ENCODE results near the gene PTPRH.
A peak's percentile ranks its signal among the peaks of the same experiment; 100 is the strongest.
"Not testable (repeated sequence)": the region's sequence is repeated elsewhere in the genome, so short reads cannot be mapped to it uniquely, and the experiment has no call there.

PTPRH gene

DNA sequence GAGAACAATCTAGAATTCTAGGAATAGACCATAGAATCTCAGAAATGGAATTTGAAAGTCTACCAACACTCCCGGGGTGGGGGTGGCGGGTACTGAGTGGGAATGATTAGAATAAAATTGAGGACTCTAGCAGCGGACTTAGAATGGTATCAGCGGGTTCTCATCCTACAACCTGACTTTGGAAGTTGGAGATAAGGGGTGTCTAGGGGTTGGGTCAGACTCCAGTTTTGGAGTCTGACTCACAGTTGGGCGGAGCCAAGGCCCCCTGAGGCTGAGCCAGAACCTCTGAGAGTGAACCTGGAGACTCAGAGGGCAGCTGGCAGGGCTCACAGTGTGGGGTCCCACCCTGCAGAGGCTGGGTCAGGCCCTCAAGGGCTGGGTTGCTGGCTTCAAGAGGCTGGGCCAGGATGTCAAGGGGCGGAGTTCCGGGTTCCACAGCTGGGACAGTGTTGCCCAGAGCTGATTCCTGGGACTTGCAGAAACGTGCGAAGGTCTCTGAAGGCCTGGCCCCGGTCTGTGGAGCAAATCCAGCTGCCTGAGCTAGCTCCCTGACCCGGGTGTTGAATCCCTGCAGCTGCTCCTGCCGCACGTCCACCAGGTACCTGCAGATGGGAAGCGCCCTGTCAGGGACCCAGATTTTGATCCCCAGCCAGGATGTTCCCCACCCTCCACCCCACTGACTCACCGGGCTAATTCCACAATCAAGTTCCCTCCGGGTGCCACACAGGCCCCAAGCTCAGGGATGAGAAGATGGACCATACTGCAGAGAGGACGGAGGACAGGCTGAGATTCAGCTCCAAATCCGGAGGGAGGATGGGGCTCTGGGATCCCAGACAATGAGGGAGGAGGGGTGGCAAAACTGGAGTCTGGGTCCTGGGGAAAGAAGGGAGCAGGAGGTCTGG lies 50.2 kb downstream of the PTPRH start:
- peak; percentile 64 for DNase-seq (ENCODE audit: low spot score)

DNA sequence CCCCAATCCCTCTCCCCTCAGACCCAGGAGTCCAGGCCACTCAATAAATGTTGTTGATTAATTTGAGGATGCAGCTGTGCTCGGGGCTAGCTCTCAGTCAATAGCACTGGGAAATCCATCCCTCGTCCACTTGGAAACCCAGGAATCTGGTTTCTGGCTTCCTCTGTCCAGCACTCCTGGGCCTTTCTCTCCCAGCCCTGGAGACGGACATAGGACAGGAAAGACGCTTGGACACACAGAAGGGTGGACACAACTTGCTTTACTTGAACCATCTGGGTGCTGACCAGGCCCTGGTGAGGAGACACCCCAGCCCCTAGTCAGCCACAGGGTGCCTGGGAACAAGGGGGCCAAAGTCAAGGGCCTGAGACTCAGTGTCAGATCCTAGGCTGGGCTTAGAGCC lies 50.9 kb downstream of the PTPRH start:
- DNase-seq (ENCODE audit: low spot score), result no peak

DNA sequence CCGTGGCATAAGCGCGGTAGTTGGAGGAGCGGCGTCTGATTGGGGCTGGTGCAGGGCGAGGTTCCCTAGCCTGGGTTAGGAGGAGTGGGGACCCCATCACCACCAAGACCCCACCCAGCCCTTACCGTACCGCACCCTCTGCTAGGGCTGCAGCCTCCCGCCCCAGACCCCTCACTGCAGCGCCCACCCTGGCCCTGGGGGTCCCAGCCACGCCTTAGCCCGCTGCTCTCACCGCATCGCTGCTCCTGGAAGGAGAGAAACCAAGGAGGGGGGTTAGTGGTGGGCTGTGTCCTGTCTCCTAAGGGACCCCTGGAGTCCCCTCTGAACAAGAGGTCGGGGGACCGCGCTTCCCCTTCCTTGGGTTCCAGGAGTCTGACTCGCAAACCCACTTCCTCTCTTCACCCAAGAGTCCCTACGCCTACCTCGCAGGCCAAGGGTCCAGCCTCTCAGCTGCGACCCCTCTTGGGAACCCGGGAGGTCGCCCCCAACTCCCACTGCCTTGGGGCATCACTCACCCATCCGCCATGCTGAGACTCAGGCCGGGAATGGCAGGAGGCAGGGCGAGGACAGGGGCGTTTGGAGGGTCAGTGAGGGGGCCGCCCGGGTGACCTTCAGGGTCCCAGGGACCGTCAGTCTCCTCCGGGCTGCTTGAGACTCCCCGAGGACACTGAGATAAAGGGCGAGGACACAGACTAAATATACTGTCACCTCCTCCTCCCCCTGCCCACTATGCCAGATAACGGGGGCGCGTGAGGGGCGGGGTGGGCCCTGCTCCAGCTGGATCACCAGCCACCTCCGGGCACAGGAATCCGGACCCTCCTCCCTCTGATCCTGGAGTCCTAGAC lies 52.0 kb downstream of the PTPRH start, which contains the start of gene TNNI3:
Gene TNNI3 (minus strand): TSS at position 669 of the 845 bp plus-strand sequence. CDS start 143 bp downstream, at position 526.
- DNase-seq (ENCODE audit: low spot score), result no peak

DNA sequence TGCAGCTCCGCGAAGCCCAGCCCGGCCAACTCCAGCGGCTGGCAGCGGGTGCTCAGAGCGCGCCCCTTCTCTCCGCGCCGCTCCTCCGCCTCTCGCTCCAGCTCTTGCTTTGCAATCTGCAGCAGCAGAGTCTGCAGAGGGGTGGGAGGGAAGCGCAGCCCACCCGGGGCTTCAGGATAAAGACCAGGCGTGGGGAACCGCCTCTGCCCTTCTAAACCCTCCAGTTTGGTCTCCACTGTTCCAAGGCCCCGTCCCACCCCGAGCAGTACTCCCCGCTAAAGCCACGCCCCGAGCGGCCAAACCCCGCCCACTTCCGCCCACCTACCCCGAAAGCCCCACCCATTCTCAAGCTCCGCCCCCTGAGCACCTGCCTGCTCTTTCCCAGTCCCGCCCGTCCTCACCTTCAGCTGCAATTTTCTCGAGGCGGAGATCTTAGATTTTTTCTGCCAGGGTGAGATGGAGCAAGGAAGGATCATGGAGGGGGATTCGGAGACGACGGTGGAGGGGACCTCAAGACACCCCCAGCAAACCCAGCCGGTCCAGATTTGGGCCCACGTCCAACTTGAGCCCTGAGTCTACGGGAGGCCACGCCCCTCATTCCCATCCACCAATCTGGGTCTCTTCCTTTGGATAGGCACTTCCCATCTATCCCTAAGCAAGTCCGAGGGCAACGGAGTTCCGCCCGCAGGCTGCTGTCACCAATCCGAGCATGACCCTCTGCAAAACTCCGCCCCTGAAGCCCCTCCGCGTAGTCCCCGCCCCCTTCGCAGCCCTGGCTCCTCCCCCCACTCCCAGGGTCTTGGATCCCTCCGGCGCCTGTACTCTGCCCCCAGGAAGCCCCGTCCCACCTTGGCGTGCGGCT lies 52.9 kb downstream of the PTPRH start:
- no peak for DNase-seq (ENCODE audit: low spot score)

DNA sequence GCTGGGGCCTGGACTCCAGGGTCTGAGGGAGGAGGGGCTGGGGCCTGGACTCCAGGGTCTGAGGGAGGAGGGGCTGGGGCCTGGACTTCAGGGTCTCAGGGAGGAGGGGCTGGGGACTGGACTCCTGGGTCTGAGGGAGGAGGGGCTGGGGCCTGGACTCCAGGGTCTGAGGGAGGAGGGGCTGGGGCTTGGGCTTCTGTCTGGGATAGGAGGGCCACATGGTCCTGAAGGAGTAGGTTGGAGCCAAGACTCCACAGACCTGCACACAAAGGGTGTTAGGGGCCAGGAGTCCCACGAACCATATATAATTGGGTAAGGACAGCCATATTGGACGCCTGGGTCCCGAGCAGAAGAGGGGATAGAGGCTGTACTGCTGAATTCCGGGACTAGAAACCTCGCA lies 53.5 kb downstream of the PTPRH start:
- not testable (repeated sequence) for DNase-seq (ENCODE audit: low spot score)

DNA sequence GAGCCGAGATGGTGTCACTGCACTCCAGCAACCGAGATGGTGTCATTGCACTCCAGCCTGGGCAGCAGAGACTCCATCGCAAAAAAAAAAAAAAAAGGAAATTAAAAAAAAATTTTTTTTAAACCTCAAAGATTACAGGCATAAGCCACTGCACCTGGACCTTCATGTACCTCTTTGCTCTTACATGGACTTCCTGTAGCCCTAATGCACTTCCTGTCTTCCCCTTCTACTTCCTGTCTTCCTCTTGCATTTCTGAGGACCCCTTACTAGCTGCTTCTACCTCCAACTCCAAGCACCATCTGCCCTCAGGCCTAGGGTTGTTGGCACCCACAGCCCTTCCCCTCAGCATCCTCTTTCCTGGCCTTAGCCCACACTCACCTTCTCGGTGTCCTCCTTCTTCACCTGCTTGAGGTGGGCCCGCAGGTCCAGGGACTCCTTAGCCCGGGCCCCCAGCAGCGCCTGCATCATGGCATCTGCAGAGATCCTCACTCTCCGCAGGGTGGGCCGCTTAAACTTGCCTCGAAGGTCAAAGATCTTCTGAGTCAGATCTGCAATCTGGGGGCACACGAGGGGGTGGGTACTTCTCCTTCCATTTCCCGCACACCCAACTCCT lies 55.5 kb downstream of the PTPRH start:
- DNase-seq (ENCODE audit: low spot score), result no peak

DNA sequence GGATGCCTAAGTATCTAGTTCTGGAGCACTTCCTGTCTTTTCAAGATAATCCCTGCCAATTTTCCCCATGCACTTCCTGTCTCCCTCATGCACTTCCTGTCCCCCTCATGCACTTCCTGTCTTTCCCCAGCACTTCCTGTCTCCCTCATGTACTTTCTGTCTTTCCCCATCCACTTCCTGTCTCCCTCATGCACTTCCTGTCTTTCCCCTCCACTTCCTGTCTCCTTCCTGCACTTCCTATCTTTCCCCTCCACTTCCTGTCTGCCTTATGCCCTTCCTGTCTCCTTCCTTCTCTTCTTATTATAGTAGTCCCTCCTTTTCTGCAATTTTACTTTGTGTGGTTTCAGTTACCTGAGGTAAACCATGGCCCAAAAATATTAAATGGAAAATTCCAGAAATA lies 57.3 kb downstream of the PTPRH start:
- no peak for DNase-seq (ENCODE audit: low spot score)

DNA sequence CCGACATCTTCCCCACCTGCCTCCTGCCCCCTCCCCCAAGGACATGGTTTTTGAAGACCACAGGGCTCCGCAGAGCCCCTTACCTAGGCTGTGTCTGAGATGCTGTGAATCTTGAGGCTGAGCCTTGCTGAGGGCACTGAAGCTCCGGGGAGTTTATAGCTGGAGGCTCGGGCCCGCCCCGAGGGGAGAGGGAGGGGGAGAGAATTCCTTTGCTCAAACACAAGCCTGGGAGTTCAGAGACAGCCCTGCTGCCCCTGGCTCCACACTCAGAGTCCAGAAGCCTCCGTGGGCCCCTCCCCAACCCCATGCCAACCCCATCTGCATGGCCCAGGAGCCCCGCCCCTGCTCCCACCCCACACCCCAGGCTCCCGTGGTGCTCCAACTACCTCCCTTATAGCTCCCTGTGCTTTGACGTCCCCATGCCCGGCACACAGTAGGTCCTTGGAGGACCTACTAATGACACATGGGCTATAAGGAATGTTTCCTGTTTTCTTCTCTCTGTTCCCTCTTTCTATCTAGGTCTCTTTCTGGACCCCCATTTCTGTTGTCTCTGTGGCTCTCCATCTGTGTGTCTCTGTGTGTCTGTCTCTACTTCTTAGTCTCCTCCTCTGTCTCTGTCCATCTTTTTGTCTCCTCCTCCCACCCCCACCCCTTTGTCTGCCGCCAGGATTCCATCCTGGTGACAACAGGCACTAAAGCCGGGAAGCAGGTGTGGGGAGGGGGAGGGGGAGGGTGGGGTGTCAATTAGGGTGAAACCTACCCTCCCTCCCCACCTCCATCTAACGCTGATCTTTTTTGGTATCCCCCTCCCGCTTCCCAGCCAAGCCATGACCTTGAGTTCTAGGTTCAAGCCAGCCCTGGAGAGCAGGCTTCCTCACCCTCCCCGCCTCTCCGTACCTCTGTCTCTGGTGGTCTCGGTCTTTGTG lies 60.0 kb downstream of the PTPRH start, which contains the start of gene TNNT1:
Gene TNNT1 (minus strand): TSS at position 129 of the 926 bp plus-strand sequence. CDS start 2,049 bp downstream, outside the sequence.
- no peak for DNase-seq (ENCODE audit: low spot score)

DNA sequence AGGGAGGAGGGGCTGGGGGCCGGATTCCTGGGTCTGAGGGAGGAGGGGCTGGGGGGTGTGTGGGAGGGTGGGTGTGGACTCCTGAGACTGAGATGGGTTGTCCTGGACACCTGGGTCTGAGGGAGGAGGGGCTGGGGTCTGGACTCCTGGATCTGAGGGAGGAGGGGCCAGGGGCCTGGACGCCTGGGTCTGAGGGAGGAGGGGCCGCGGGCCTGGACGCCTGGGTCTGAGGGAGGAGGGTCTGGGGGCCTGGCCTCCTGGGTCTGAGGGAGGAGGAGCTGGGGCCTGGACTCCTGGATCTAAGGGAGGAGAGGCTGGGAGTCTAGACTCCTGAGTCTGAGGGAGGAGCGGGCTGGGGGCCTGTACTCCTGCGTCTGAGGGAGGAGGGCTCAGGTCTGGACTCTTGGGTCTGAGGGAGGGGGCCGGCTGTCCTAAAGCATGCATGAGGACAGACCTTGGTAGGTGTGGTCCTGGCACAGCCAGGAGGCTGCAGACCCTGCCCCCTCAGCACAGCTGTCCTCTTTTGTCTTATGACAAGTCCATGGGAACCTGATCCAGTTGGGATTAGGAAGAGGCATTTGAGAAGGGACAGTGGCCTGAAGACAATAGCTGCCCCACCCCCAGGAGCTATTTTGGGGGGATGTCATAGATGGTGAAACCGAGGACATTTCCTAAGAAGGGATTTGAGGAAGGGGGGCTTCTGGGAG lies 61.6 kb downstream of the PTPRH start:
- no peak for DNase-seq (ENCODE audit: low spot score)

DNA sequence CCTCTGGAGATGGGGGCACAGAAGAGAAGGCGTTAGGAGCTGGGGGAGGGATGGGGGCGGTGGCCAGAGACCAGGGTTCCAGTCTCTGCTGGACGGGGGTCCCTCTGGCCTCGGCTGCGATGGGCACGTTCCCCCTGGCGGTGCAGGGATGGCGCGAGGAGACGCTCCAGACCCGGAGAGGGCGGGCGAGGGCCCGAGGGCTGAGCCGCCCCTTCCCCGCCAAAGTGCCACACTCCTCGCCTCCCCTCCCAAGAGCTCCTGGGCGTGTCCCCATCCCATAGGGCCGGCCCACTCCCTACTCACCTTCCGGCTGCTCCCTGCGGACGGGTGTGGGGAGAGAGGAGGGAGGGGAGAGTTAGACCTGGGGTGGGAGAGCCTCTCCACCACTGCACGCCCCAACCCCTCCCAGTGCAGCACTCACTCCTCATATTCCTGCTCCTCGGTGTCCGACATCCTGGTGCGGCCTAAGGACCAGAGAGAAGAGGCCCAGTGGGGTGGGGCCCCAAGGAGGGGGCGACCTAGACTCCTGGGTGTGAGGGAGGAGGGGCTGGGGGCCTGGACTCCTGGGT lies 62.5 kb downstream of the PTPRH start:
- no peak for DNase-seq (ENCODE audit: low spot score)

DNA sequence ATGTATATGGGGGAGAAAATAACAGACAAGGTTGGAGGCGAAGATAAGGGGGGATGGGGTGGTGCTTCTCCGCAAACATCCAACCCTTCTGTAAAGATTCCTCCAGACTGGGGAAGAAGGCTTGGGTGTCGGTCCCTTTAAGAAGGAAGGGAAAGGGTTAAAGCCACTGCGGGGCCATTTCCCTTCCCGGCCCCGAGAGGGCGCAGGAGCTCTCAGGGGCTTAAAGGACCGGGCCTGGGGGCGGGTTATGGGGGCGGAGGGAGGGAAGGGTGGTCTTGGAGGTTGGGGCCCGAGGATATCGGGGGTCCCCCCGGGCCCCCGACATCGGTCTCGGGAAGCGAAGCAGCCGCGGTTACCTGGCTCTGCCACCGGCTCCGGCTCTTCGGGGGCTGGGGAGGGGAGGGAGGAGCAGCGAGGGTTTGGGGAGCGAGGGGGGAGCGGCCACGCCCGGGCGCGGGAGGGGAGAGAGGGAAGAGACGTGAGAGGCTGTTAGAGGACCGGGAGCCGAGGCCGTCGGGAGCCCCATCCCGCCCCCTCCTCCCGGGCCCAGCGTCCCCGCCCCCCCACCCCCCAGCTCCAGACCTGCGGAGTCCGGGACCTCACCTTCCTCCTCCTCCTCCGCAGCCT lies 63.1 kb downstream of the PTPRH start:
- peak; percentile 56 for DNase-seq (ENCODE audit: low spot score)

DNA sequence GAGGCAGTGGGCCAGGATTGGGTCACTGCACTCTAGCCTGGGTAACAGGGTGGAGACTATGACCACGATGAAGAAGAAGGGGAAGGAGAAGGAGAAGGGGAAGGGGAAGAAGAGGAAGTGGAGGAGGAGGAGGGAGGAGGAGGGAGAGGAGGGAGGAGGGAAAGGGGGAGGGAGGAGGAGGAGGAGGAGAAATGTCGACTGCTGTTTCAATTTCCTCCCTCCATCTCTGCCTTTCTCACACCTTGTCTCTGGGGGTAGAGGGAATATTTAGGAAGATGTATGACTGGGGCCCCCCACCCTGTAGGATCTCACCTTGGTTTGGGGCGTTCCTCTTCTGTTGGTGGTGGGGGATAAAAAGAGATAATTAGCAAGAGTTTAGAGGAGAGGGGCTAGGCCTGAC lies 64.1 kb downstream of the PTPRH start:
- no peak for DNase-seq (ENCODE audit: low spot score)

DNA sequence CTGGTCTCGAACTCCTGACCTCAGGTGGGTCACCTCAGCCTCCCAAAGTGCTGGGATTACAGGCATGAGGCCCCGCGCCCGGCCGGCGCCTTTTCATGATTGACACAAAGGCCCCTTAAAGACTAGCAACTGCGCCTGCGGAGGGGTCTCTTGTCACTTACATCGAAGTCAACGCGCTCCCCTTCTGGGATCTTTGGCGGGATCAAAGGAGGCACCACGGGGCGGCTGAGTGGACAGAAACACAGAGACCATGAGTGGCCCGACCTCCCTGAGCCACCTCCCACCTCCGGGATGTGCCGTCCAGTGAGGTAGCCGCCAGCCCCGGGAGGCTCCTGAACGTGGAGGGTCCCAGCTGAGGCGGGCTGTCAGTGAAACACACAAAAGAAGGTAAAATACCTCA lies 67.6 kb downstream of the PTPRH start:
- DNase-seq (ENCODE audit: low spot score), result no peak

DNA sequence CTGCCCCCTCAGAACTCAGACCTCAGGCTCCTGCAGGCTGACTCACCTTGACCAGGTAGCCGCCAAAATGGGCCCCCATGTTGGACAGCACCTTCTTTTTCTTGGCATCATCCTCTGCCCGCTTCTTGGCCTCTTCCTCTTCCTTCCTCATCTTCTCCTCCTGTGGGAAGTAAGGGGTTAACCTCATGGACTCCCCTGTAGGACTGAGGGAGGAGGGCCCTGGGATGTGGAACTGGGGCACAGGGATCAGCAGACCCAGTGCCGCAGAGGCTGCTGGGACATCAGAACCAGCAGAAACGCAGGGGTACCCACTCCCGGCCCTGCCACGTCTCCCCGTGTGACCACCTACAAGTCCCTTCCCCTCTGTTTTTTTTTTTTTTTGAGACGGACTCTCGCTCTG lies 71.4 kb downstream of the PTPRH start:
- no peak for DNase-seq (ENCODE audit: low spot score)

DNA sequence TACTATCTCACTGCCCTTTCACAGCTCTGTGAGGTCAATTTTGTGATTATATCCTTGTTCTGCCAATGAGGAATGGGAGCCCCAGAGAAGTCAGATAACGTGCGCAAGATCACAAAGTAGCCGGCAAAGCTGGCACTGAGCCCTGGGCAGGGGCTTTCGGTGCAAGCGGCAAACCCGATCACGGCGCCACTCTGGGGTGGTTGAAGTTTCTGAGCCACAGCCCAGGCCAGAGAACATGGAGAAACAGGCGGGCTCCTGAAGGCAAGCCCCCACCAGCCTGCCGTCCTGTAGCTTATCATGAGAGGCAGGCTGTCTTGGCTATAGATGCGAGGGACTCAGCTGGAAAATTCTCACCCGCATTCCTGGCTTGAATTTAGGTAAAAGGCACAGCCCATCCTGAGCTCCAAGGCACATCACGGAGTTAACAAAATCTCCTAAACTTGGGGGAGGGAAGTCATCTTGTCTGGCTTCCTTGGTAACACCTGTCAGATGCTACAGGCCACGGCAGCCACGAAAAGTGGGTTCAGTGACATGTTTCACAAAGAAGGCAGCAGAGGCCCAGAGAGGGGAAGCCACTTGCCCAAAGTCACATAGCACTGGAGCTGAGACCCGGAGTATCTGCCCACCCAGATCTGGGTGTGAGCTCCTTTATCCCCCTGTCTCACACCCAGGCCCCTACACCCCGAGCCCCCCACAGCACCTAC lies 72.8 kb downstream of the PTPRH start:
- no peak for DNase-seq (ENCODE audit: low spot score)

DNA sequence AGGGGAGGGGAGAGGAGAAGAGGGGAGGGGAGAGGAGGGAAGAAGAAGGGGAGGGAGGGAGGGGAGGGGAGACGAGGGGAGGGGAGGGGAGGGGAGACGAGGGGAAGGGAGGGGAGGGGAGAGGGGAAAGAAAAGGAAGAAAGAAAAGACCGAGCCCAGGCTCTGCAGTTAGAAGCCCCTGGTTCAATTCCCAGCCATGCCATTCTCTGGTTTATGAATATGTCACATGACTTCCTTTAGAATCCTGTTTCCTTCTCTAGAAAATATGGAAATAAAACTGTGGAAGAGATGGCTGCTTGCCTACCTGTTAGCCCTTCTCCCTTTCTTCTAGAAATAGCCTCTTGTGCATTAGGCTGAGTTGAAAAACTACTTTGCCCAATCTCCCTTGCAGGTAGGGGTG lies 74.6 kb downstream of the PTPRH start:
- DNase-seq (ENCODE audit: low spot score), result no peak

DNA sequence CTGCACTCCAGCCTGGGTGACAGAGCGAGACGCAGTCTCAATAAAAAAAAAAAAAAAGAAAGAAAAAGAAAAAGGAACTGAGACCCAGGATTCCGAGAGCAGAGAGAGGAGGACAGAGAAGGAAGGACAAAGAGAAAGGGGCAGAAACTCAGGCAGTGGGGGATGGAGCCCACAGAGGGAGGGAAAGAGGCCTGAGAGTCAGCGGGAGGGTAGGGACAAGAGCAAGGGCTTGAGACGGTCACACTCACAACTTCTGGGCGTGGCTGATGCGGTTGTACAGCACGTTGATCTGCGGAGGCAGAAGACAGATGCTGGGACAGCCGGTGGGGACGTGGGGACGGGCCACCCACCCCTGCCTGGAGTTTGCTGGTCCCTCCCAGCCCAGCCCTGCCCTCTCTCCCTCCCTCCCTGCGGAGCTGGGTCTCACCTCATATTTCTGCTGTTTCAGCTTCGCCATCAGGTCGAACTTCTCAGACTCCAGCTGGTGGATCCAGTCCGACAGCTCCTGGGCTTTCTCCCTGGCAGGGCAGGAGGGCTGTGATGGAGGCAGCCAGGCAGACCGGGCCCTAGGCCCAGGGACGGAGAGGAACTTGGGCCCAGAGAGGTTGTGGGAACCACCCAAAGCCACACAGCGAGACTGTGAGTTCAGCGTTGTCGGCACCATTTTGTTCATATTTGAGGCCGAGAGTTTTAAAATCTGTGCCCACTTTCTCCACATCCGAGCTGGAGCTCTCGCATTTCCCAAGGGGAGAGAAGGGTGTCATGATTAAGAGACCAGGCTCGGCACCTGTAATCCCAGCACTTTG lies 75.5 kb downstream of the PTPRH start:
- no peak for DNase-seq (ENCODE audit: low spot score)

Measured in AG20443 (cell line).